GM12872 (cell line): Measurements from ENCODE around the gene EFNA5.

Experiments
- CTCF ChIP-seq: IDR thresholded peaks from 3 replicates; pipeline ENCODE4 v1.5.1; 2011; ENCODE audit warnings: low read depth, mild to moderate bottlenecking, low read length, moderate library complexity; ENCODE audit not compliant: insufficient read depth

The EFNA5 gene

GRCh38 chr5:107601076-107601475, 69.7 kb downstream of the EFNA5 start:
- TF ChIP-seq CTCF, result no peak

GRCh38 chr5:107598958-107599357, 71.8 kb downstream of the EFNA5 start:
- TF ChIP-seq CTCF, result no peak

GRCh38 chr5:107597803-107598202, 72.9 kb downstream of the EFNA5 start:
- no peak for TF ChIP-seq CTCF

- TF ChIP-seq CTCF, result no peak
Measured at GRCh38 chr5:107597247-107597646, 73.5 kb downstream of the EFNA5 start.

GRCh38 chr5:107594253-107595045, 76.3 kb downstream of the EFNA5 start:
- no peak for TF ChIP-seq CTCF

- no peak for TF ChIP-seq CTCF
Measured at GRCh38 chr5:107593009-107593408, 77.7 kb downstream of the EFNA5 start.

GRCh38 chr5:107592515-107592914, 78.2 kb downstream of the EFNA5 start:
- TF ChIP-seq CTCF, result no peak
